Caco-2 (cell line): ENCODE results near the gene ACSM6. TPM values are rescaled to one million over a fixed set of nuclear protein-coding genes. Genes with fewer than 3 reads are reported as not detected.
"Not testable (repeated sequence)": the region's sequence is repeated elsewhere in the genome, so short reads cannot be mapped to it uniquely, and the experiment has no call there.

Source experiments
- BruUV-seq: library from RNA; stranded (reverse); fragments of 400-500 nt; replicated peaks from 2 replicates; lab custom pipeline; 2021; lab: Mats Ljungman, UMichigan
- CTCF ChIA-PET: fragments of 300-600 bp; sonication (Branson Sonifier 250); formaldehyde crosslinking; loops from one replicate; lab custom pipeline; 2022; ENCODE audit warnings: antibody characterized with exemption; lab: Charles Lee
- POLR2A ChIA-PET: fragments of 300-600 bp; sonication (Branson Sonifier 250); formaldehyde crosslinking; loops from one replicate; lab custom pipeline; 2022; ENCODE audit warnings: antibody characterized with exemption; lab: Charles Lee
- DNase-seq, 2 experiments: peaks; one replicate each; pipeline versions ENCODE4 v3.0.0 to v3.0.0-alpha.2; 2020 to 2022
- H3K27me3 ChIP-seq: replicated peaks from 2 replicates; pipeline ENCODE4 v1.6.0; 2011; ENCODE audit warnings: low read length; ENCODE audit not compliant: control insufficient read depth, insufficient read depth
- H3K36me3 ChIP-seq: 2 replicates; pipeline ENCODE4 v1.5.1; 2011; ENCODE audit warnings: low read length; ENCODE audit not compliant: control insufficient read depth, insufficient read depth
- H3K4me1 ChIP-seq: fragments of 250-450 bp; sonication (Bioruptor Pico); 2 replicates; pipeline ENCODE4 v1.5.1; 2020; ENCODE audit warnings: mild to moderate bottlenecking
- H3K4me3 ChIP-seq: 2 replicates; pipeline ENCODE4 v1.5.1; 2011; ENCODE audit warnings: low read depth, mild to moderate bottlenecking, control low read depth, low read length
- H3K9me3 ChIP-seq: fragments of 250-450 bp; sonication (Bioruptor Pico); 2 replicates; pipeline ENCODE4 v1.5.1; 2020; ENCODE audit warnings: mild to moderate bottlenecking, moderate library complexity
- H3K27ac Mint-ChIP-seq: one replicate; pipeline ENCODE4 v1.8.0; 2022; ENCODE audit warnings: mixed read lengths; ENCODE audit not compliant: unreplicated experiment
- H3K27me3 Mint-ChIP-seq: one replicate; pipeline ENCODE4 v1.8.0; 2022; ENCODE audit warnings: mixed read lengths; ENCODE audit not compliant: insufficient read depth, unreplicated experiment
- H3K36me3 Mint-ChIP-seq: one replicate; pipeline ENCODE4 v1.8.0; 2022; ENCODE audit warnings: mild to moderate bottlenecking, mixed read lengths; ENCODE audit not compliant: insufficient read depth, unreplicated experiment
- H3K4me1 Mint-ChIP-seq: one replicate; pipeline ENCODE4 v1.8.0; 2022; ENCODE audit warnings: low read depth, mixed read lengths; ENCODE audit not compliant: unreplicated experiment
- H3K4me3 Mint-ChIP-seq: one replicate; pipeline ENCODE4 v1.8.0; 2022; ENCODE audit warnings: mild to moderate bottlenecking, moderate library complexity, mixed read lengths; ENCODE audit not compliant: unreplicated experiment
- H3K9me3 Mint-ChIP-seq: one replicate; pipeline ENCODE4 v1.8.0; 2022; ENCODE audit warnings: mixed read lengths; ENCODE audit not compliant: unreplicated experiment
- intact Hi-C: fragments of 100-400 bp; cut with micrococcal nuclease; formaldehyde crosslinking; loops from one replicate; pipeline ENCODE4 v1.10.0; 2022; ENCODE audit not compliant: unreplicated experiment
- total RNA-seq: library from RNA; stranded (reverse); gene quantifications from 2 replicates; pipeline ENCODE4 v1.2.3, GENCODE V29; 2022
- TF ChIP-seq, protein P1 (sequence below), 2 experiments: fragments of 200-600 bp in 1 of 2; IDR thresholded peaks; 1 replicate in 1 of 2; 2 replicates in 1 of 2; pipeline versions ENCODE4 v1.5.1 to v1.8.0; 2011 to 2022; ENCODE audit warnings: antibody characterized with exemption in 1 of 2, control low read depth in 1 of 2, inconsistent platforms in 1 of 2, low read depth in 1 of 2, low read length in 1 of 2, mild to moderate bottlenecking in 1 of 2, moderate library complexity in 1 of 2; ENCODE audit not compliant: insufficient read depth in 1 of 2, severe bottlenecking in 1 of 2, unreplicated experiment in 1 of 2

Gene ACSM6
- total RNA-seq, 1 experiment from 2014 or later: not detected

- peak; percentile 65 to 76 for DNase-seq
- peak overlapping the region; percentile 76 for H3K27ac Mint-ChIP-seq
- Histone ChIP-seq H3K36me3 (no peaks in the 10 kb centered on the region), H3K9me3 (no peaks in the 10 kb centered on the region), H3K4me3 (no peak overlapping the region), H3K4me1 (peaks cover 28% of the 10 kb centered on the region), H3K27me3 (no peaks in the 10 kb centered on the region)
- BruUV-seq: no TSS peak
- CTCF ChIA-PET: no interaction called here
- TF ChIP-seq, protein P1, sequence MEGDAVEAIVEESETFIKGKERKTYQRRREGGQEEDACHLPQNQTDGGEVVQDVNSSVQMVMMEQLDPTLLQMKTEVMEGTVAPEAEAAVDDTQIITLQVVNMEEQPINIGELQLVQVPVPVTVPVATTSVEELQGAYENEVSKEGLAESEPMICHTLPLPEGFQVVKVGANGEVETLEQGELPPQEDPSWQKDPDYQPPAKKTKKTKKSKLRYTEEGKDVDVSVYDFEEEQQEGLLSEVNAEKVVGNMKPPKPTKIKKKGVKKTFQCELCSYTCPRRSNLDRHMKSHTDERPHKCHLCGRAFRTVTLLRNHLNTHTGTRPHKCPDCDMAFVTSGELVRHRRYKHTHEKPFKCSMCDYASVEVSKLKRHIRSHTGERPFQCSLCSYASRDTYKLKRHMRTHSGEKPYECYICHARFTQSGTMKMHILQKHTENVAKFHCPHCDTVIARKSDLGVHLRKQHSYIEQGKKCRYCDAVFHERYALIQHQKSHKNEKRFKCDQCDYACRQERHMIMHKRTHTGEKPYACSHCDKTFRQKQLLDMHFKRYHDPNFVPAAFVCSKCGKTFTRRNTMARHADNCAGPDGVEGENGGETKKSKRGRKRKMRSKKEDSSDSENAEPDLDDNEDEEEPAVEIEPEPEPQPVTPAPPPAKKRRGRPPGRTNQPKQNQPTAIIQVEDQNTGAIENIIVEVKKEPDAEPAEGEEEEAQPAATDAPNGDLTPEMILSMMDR (IDR thresholded peaks at IDR 0.05; ENCODE audit: insufficient read depth in 1 of 2, low read depth in 1 of 2, low read length in 1 of 2, severe bottlenecking in 1 of 2, unreplicated experiment in 1 of 2): no peak
- POLR2A ChIA-PET: no interaction called here
- intact Hi-C loops: loop anchor here (5.0 kb wide), 1 partner anchor 39 kb away; no protein-coding TSS in a partner anchor
- H3K27me3 Mint-ChIP-seq: no peaks in the 10 kb centered on the region
- peaks cover 10% of the 10 kb centered on the region for H3K9me3 Mint-ChIP-seq
- H3K4me3 Mint-ChIP-seq: no peak overlapping the region
- no peaks in the 10 kb centered on the region for H3K4me1 Mint-ChIP-seq
- peaks cover 31% of the 10 kb centered on the region for H3K36me3 Mint-ChIP-seq
These were observed 27.1 kb downstream of the ACSM6 start for GRCh38 chr10:95221124-95221523.

- Histone ChIP-seq H3K9me3 (no peaks in the 10 kb centered on the region), H3K4me1 (peaks cover 27% of the 10 kb centered on the region), H3K27me3 (no peaks in the 10 kb centered on the region), H3K36me3 (no peaks in the 10 kb centered on the region), H3K4me3 (no peak overlapping the region)
- H3K27ac Mint-ChIP-seq: no peak overlapping the region
- TF ChIP-seq, protein P1 (IDR thresholded peaks at IDR 0.05; ENCODE audit: insufficient read depth in 1 of 2, low read depth in 1 of 2, low read length in 1 of 2, severe bottlenecking in 1 of 2, unreplicated experiment in 1 of 2): no peak
- peaks cover 10% of the 10 kb centered on the region for H3K9me3 Mint-ChIP-seq
- no peak overlapping the region for H3K4me3 Mint-ChIP-seq
- CTCF ChIA-PET: no interaction called here
- no peak for DNase-seq
- peaks cover 45% of the 10 kb centered on the region for H3K36me3 Mint-ChIP-seq
- no TSS peak for BruUV-seq
- peaks cover 11% of the 10 kb centered on the region for H3K4me1 Mint-ChIP-seq
- POLR2A ChIA-PET: no interaction called here
- intact Hi-C loops: no loop called here
- H3K27me3 Mint-ChIP-seq: no peaks in the 10 kb centered on the region
These were observed 31.1 kb downstream of the ACSM6 start for GRCh38 chr10:95225136-95225535.

GRCh38 chr10:95228934-95229723 lies 35.1 kb downstream of the ACSM6 start:
- H3K27me3 ChIP-seq, H3K4me3 ChIP-seq, DNase-seq, CTCF ChIA-PET, H3K4me1 ChIP-seq, H3K4me3 Mint-ChIP-seq, intact Hi-C loops, H3K27ac Mint-ChIP-seq, POLR2A ChIA-PET, H3K9me3 Mint-ChIP-seq, BruUV-seq, H3K9me3 ChIP-seq, H3K27me3 Mint-ChIP-seq, H3K36me3 ChIP-seq: not testable (repeated sequence)
- Mint-ChIP-seq H3K4me1 (peaks cover 11% of the 10 kb centered on the region), H3K36me3 (peaks cover 76% of the 10 kb centered on the region)
